Activated CD4-positive, alpha-beta T cell treated with anti-CD3 and anti-CD28 coated beads, Interleukin-2, amount 10 ng/mL, durations not matched to agents 7 days and 5 days (primary cell): ENCODE measurements around the gene RAB9B. TPM values are rescaled to one million over a fixed set of nuclear protein-coding genes. Genes with fewer than 3 reads are reported as not detected.
"Not testable (repeated sequence)": the region's sequence is repeated elsewhere in the genome, so short reads cannot be mapped to it uniquely, and the experiment has no call there.

Experiments
- CTCF ChIA-PET: fragments of 350-600 bp; sonication (Branson Sonifier 250); formaldehyde crosslinking; loops from one replicate; lab custom pipeline; 2021; ENCODE audit warnings: antibody characterized with exemption; lab: Charles Lee
- POLR2A ChIA-PET: fragments of 350-600 bp; sonication (Branson Sonifier 250); formaldehyde crosslinking; loops from one replicate; lab custom pipeline; 2021; ENCODE audit warnings: antibody characterized with exemption; lab: Charles Lee
- DNase-seq: peaks from one replicate; pipeline ENCODE4 v3.0.0-alpha.2; 2020
- H3K27ac Mint-ChIP-seq: one replicate; pipeline ENCODE4 v1.8.0; 2021; ENCODE audit warnings: mild to moderate bottlenecking, moderate library complexity, mixed read lengths
- H3K27me3 Mint-ChIP-seq: one replicate; pipeline ENCODE4 v1.8.0; 2021; ENCODE audit warnings: mixed read lengths
- H3K36me3 Mint-ChIP-seq: one replicate; pipeline ENCODE4 v1.8.0; 2021; ENCODE audit warnings: low read depth, mixed read lengths
- H3K4me1 Mint-ChIP-seq: one replicate; pipeline ENCODE4 v1.8.0; 2021; ENCODE audit warnings: mixed read lengths
- H3K4me3 Mint-ChIP-seq: one replicate; pipeline ENCODE4 v1.8.0; 2021; ENCODE audit warnings: mild to moderate bottlenecking, moderate library complexity, mixed read lengths
- H3K9me3 Mint-ChIP-seq: one replicate; pipeline ENCODE4 v1.8.0; 2021; ENCODE audit warnings: mixed read lengths
- total RNA-seq, 2 experiments: library from RNA; stranded (reverse); gene quantifications; one replicate each; pipeline ENCODE4 v1.2.3, GENCODE V29; 2021

Gene RAB9B
- total RNA-seq, 2 experiments from 2014 or later: 0.40 to 0.48 TPM

DNA sequence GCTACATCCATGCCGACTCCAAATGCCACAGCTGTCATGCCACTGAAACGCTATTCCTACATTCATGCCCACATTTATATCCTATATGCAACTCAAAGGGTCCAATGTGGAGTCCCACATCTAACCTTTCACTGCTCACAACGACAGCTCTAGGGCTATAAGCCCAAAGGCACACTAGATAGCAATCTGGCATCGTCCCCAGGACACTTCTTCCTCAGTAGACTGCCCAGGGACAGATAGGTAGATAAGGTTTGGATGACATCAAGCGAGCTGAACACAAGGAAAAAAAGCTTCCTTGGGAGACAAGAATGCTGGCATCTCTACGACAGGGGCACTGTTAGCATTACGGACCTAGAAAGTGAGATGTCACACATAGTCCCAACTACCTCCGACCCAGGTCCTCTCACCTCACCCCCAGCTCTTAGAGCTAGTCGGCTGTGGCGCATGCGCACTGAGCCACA is 685 bp downstream of the RAB9B start:
- H3K9me3 Mint-ChIP-seq: no peaks in the 10 kb centered on the region
- H3K4me3 Mint-ChIP-seq: peak overlapping the region; percentile 71
- ChIA-PET CTCF (interaction anchor here (0.5 to 1.1 kb wide), 3 partner anchors 12 to 324 kb away, joined by 3 read pairs; no protein-coding TSS in a partner anchor), POLR2A (no interaction called here)
- peaks cover 8% of the 10 kb centered on the region for H3K27me3 Mint-ChIP-seq
- DNase-seq: peak; percentile 53
- peaks cover 3% of the 10 kb centered on the region for H3K4me1 Mint-ChIP-seq
- no peaks in the 10 kb centered on the region for H3K36me3 Mint-ChIP-seq
- no peak overlapping the region for H3K27ac Mint-ChIP-seq

DNA sequence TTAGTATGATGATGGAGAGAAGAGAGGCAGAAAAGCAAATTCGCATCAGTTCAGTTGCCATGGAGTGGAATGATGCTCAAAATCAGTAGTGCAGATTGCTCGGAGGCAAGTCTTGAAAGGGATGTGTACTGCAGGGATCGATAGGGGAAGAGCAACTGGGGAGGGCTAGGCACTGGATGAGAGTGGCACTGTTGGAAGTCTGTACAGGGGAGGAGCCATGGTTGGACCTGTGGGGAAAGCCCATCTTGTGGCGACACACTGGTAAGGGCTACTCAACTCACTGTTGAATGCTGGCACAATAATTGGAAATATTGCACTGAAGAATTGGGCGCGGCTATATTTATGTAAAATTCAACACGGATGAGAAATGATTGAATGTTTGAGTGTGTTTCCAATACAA is 1.2 kb downstream of the RAB9B start:
- Mint-ChIP-seq H3K27me3 (peaks cover 8% of the 10 kb centered on the region), H3K4me1 (peaks cover 8% of the 10 kb centered on the region), H3K9me3 (no peaks in the 10 kb centered on the region), H3K27ac (no peak overlapping the region), H3K4me3 (no peak overlapping the region), H3K36me3 (no peaks in the 10 kb centered on the region)
- DNase-seq: no peak
- POLR2A ChIA-PET: no interaction called here
- CTCF ChIA-PET: no interaction called here

DNA sequence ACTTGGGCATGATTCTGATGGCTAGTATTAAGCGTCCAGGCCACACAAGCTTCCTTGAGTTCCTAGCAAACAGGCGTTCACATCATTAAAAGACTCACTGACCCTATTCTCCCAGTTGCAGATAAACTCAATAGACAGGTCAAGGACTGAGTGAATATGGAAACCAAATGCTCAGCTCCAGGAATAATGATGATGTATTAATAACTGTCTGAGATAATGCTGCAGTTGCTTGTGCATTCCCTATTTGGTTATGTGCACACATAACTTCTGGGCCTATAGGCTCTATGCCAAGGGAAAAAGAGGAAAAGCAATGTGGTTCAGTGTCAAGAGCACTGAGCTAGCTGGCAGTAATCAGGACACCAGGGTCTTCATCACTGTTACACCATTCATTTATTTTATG is 3.5 kb downstream of the RAB9B start:
- DNase-seq: no peak
- POLR2A ChIA-PET: no interaction called here
- Mint-ChIP-seq H3K36me3 (no peaks in the 10 kb centered on the region), H3K4me1 (peaks cover 9% of the 10 kb centered on the region), H3K4me3 (no peak overlapping the region), H3K27me3 (no peaks in the 10 kb centered on the region), H3K27ac (no peak overlapping the region), H3K9me3 (no peaks in the 10 kb centered on the region)
- CTCF ChIA-PET: no interaction called here

DNA sequence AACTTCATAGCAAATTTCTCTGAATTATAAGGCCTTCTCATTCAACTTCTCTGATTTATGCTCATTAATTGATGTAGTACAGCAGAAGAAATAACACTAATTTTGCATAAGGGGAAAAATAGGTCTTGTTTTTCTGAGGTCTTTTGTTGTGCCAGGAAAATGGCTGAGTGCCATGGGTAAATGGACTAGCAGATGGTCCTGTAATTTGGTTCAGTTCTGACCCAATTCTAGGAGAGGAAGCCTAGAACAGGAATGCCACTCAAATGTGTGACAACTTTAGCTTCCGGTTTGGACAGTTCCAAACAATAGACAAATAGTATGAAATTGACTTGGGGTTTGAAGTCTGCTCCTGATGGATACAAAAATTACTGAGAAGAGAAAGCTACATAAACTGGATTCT is 6.2 kb downstream of the RAB9B start:
- CTCF ChIA-PET: no interaction called here
- no peak for DNase-seq
- Mint-ChIP-seq H3K4me3 (no peak overlapping the region), H3K4me1 (peaks cover 6% of the 10 kb centered on the region), H3K27me3 (no peaks in the 10 kb centered on the region), H3K27ac (no peak overlapping the region), H3K9me3 (no peaks in the 10 kb centered on the region), H3K36me3 (no peaks in the 10 kb centered on the region)
- POLR2A ChIA-PET: no interaction called here

DNA sequence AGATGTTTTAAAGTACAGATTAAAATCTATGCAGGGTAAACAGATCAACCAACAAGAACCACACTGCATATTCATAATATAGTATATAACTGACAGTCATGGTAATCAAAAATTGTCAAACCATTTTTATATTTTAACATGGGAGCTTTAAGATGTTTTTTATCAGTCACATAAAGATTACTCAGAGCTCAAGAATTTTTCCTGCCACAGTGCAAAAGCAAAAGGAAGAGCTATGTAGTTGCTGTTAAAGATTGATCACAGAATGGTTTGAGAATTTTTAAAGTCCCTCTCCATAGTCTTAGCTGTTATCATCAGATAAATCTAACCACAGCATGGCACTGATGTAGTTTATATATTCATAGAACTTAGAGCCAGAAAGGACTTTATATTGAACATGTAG is 8.5 kb downstream of the RAB9B start:
- Mint-ChIP-seq H3K4me3 (no peak overlapping the region), H3K36me3 (no peaks in the 10 kb centered on the region), H3K9me3 (no peaks in the 10 kb centered on the region), H3K4me1 (peaks cover 6% of the 10 kb centered on the region), H3K27ac (no peak overlapping the region), H3K27me3 (no peaks in the 10 kb centered on the region)
- ChIA-PET POLR2A (no interaction called here), CTCF (no interaction called here)
- no peak for DNase-seq

DNA sequence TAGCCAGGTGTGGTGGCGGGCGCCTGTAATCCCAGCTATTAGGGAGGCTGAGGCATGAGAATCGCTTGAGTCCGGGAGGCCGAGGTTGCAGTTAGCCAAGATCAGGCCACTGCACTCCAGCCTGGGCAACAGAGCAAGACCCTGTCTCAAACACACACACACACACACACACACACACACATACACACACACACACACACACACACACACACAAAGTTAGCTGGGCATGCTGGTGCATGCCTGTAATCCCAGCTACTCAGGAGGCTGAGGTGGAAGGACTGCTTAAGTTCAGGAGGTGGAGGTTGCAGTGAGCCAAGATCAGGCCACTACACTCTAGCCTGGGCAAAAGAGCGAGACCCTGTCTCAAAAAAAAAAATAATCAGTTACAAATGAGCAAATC is 11.3 kb downstream of the RAB9B start:
- H3K9me3 Mint-ChIP-seq, H3K4me3 Mint-ChIP-seq, H3K4me1 Mint-ChIP-seq, H3K27me3 Mint-ChIP-seq, DNase-seq, CTCF ChIA-PET, H3K27ac Mint-ChIP-seq, POLR2A ChIA-PET, H3K36me3 Mint-ChIP-seq: not testable (repeated sequence)

DNA sequence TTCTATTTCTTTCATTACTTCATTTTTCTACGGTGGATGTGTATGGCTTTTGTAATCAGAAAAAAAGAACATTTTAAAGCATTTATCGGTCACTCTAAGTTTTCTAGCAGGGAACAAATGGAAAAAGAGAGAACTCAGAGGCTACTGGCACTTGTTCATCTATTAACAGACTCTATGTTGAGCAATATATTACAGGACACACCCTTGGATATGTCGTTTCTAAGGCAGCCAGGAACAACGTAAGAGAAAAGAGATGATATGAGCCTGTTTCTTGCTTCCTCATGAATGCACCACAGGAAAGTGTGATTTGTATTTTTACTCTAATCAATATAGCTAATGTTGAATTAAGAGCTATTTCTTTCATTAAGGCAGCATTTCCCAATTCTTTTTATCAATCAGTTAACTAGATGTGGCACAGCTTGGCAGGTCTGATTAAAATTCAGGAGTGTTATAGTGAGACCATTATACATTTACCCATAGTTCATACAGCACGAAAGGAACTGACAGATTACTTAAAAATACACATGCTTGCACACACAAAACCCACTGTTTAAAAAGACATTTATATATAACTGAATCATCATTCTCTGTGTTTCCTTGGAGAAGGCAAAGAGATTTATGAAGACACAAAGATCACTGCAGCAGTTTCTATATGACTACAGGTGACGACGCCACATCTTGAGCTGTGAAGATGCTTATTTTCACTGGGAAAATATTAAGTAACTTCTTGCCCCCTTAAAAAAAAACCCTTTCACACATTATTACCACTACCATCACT is 13.0 kb downstream of the RAB9B start:
- no peak overlapping the region for H3K4me3 Mint-ChIP-seq
- H3K9me3 Mint-ChIP-seq: no peaks in the 10 kb centered on the region
- DNase-seq: no peak
- H3K27me3 Mint-ChIP-seq: peaks cover 17% of the 10 kb centered on the region
- CTCF ChIA-PET: interaction anchor here (0.9 to 1.2 kb wide), 2 partner anchors 11 to 13 kb away, joined by 3 read pairs; partner anchors contain the start of gene RAB9B
- no peaks in the 10 kb centered on the region for H3K36me3 Mint-ChIP-seq
- H3K4me1 Mint-ChIP-seq: no peaks in the 10 kb centered on the region
- POLR2A ChIA-PET: no interaction called here
- H3K27ac Mint-ChIP-seq: no peak overlapping the region

DNA sequence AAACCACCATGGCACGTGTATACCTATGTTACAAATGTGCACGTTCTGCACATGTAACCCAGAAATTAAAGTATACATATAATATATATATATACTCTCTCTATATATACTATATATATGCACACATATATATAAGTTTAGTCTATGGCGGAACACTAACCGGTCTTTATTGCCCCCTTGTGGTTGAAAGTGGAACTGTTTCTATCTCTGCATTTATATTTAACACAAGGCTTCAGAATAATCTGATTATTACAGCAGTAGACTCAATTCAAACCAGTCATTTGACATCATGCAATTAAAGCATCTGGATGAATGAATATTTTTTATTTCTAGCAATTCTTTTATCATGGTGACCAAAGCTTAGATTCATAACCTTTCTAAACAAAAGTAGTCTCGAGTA is 14.6 kb downstream of the RAB9B start:
- ChIA-PET POLR2A (no interaction called here), CTCF (no interaction called here)
- no peaks in the 10 kb centered on the region for H3K4me1 Mint-ChIP-seq
- H3K9me3 Mint-ChIP-seq: no peaks in the 10 kb centered on the region
- no peaks in the 10 kb centered on the region for H3K36me3 Mint-ChIP-seq
- peak; percentile 47 for DNase-seq
- peaks cover 18% of the 10 kb centered on the region for H3K27me3 Mint-ChIP-seq
- no peak overlapping the region for H3K27ac Mint-ChIP-seq
- H3K4me3 Mint-ChIP-seq: no peak overlapping the region

DNA sequence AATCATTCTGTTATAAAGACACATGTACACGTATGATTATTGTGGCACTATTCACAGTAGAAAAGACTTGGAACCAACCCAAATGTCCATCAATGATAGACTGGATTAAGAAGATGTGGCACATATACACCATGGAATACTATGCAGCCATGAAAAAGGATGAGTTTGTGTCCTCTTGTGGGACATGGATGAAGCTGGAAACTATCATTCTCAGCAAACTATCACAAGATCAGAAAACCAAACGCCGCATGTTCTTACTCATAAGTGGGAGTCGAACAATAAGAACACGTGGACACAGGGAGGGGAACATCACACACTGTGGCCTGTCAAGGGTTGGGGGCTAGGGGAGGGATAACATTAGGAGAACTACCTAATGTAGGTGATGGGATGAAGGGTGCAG is 15.0 kb downstream of the RAB9B start:
- H3K27ac Mint-ChIP-seq, POLR2A ChIA-PET, H3K36me3 Mint-ChIP-seq, CTCF ChIA-PET, H3K4me3 Mint-ChIP-seq, H3K9me3 Mint-ChIP-seq, DNase-seq, H3K4me1 Mint-ChIP-seq: not testable (repeated sequence)
- H3K27me3 Mint-ChIP-seq: peaks cover 18% of the 10 kb centered on the region

DNA sequence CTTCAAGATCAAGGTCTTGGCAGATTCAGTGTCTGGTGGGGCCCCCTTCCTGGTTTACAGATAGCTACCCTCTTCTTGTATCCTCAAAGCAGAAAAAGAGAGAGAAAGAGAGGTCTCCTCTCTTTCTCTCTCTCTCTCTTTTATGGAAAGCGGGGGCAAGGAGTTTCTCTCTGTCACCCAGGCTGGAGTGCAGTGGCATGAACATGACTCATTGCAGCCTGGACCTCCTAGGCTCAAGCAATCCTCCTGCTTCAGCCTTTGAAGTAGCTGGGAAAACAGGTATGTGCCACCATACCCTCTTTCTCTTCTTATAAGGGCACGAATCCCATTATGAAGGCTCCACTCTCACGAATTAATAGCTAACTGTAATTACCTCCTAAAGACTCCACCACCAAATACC is 20.2 kb downstream of the RAB9B start:
- no peaks in the 10 kb centered on the region for H3K36me3 Mint-ChIP-seq
- no peak overlapping the region for H3K27ac Mint-ChIP-seq
- no peak for DNase-seq
- no peak overlapping the region for H3K4me3 Mint-ChIP-seq
- H3K27me3 Mint-ChIP-seq: peaks cover 18% of the 10 kb centered on the region
- peaks cover 4% of the 10 kb centered on the region for H3K4me1 Mint-ChIP-seq
- ChIA-PET CTCF (no interaction called here), POLR2A (no interaction called here)
- no peaks in the 10 kb centered on the region for H3K9me3 Mint-ChIP-seq

DNA sequence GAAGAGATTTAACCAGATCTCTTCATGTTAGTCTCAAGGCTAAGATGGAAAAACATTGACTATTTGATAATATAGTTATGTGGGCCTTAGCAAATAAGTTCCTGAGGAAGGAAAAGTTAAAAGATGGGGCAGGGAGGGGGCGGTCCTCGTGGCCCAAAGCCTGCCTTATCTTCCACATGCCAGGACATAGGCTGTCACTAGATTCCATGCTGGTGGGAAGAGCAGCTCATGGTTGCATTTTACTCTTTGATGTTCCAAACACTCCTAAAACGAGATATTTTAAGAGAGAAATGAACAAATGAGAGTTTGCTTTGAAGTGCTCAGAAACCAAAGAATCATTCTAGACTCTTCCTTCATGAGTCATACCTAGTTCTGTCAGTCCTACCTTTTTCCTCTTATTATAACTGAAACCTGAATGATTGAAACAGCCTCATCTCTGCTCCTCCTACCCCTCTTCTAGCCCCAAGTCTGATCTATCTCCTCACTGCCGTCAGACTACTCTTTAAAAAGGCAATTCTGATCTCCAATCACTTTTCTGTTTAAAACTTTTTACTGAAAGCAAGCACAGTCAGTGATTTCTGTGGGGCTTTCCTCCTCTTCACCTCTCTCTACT is 25.1 kb downstream of the RAB9B start:
- no peak overlapping the region for H3K27ac Mint-ChIP-seq
- peaks cover 4% of the 10 kb centered on the region for H3K4me1 Mint-ChIP-seq
- no peaks in the 10 kb centered on the region for H3K27me3 Mint-ChIP-seq
- no peaks in the 10 kb centered on the region for H3K9me3 Mint-ChIP-seq
- no peak for DNase-seq
- no peak overlapping the region for H3K4me3 Mint-ChIP-seq
- H3K36me3 Mint-ChIP-seq: no peaks in the 10 kb centered on the region
- POLR2A ChIA-PET: no interaction called here
- CTCF ChIA-PET: no interaction called here

DNA sequence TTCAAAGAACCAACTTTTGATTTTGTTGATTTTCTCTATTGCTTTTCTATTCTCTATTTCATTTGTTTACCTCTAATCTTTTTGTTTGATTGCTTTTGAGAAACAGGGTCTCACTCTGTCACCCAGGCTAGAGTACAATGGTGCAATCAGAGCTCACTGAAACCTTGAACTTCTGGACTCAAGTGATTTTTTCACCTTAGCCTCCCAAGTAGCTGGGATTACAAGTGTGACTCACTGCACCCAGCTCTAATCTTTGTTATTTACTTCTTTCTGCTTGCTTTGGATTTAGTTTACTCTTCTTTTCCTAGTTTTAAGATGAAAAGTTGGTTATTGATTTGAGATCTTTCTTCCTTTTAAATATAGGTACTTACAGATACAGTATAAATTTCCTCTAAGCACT is 26.2 kb downstream of the RAB9B start:
- no peak overlapping the region for H3K4me3 Mint-ChIP-seq
- peaks cover 6% of the 10 kb centered on the region for H3K4me1 Mint-ChIP-seq
- no peaks in the 10 kb centered on the region for H3K9me3 Mint-ChIP-seq
- H3K27ac Mint-ChIP-seq: no peak overlapping the region
- H3K36me3 Mint-ChIP-seq: no peaks in the 10 kb centered on the region
- ChIA-PET POLR2A (no interaction called here), CTCF (no interaction called here)
- DNase-seq: no peak
- no peaks in the 10 kb centered on the region for H3K27me3 Mint-ChIP-seq

DNA sequence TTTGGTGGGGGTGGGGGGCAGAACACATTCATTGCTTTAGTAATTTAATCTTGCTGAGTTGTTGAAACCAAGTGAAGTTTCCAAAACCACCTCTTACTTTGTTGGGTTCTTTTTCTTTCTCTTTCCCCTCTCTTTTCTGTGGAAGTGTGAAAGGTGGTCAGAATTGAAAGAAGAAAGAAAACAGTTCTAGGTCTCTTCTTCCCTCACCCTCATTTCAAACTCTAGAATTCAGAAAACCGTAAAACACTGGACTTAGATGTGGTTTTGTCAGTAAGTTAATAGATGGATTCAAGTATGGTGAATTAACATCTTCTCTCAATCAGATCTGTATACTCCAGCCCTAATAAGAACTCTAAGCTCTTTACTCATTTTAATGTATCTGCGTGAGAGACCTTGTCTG is 31.7 kb downstream of the RAB9B start:
- no peaks in the 10 kb centered on the region for H3K27me3 Mint-ChIP-seq
- no peak for DNase-seq
- ChIA-PET CTCF (no interaction called here), POLR2A (interaction anchor here (1.1 kb wide), 1 partner anchor 8 kb away, joined by 3 read pairs; no protein-coding TSS in a partner anchor)
- no peaks in the 10 kb centered on the region for H3K36me3 Mint-ChIP-seq
- H3K4me1 Mint-ChIP-seq: peaks cover 10% of the 10 kb centered on the region
- no peaks in the 10 kb centered on the region for H3K9me3 Mint-ChIP-seq
- no peak overlapping the region for H3K4me3 Mint-ChIP-seq
- no peak overlapping the region for H3K27ac Mint-ChIP-seq
